Activated naive CD4-positive, alpha-beta T cell treated with anti-CD3 and anti-CD28 coated beads, Interleukin-2, amount 50 U/mL, for 16 hours (primary cell): ENCODE data around the gene CD99.
A peak's percentile ranks its signal among the peaks of the same experiment; 100 is the strongest.
"Not testable (repeated sequence)": the region's sequence is repeated elsewhere in the genome, so short reads cannot be mapped to it uniquely, and the experiment has no call there.

Source experiments
- DNase-seq: peaks from one replicate; pipeline ENCODE4 v3.0.0-alpha.2; 2020

Gene CD99

GRCh38 chrX:2700405-2701320 is 9.6 kb downstream of the CD99 start:
- no peak for DNase-seq

- DNase-seq, result no peak
These were observed 10.5 kb downstream of the CD99 start for GRCh38 chrX:2701600-2701999.

- DNase-seq, result no peak
These were observed 12.9 kb downstream of the CD99 start for GRCh38 chrX:2703991-2704369.

- DNase-seq, result no peak
These were observed 14.1 kb downstream of the CD99 start for GRCh38 chrX:2705046-2705832.

- peak; percentile 64 for DNase-seq
These were observed 16.3 kb downstream of the CD99 start for GRCh38 chrX:2707334-2707760.

- no peak for DNase-seq
These were observed 16.9 kb downstream of the CD99 start for GRCh38 chrX:2708021-2708420.

- no peak for DNase-seq
These were observed 17.6 kb downstream of the CD99 start for GRCh38 chrX:2708592-2709188.

GRCh38 chrX:2709556-2709955 is 18.5 kb downstream of the CD99 start:
- DNase-seq, result no peak

GRCh38 chrX:2710041-2710840 is 19.1 kb downstream of the CD99 start:
- DNase-seq, result peak; percentile 64

GRCh38 chrX:2711441-2711840 is 20.3 kb downstream of the CD99 start:
- DNase-seq, result no peak

- no peak for DNase-seq
These were observed 21.3 kb downstream of the CD99 start for GRCh38 chrX:2712428-2712827.

GRCh38 chrX:2712890-2713840 is 22.1 kb downstream of the CD99 start:
- DNase-seq, result no peak

- no peak for DNase-seq
These were observed 23.5 kb downstream of the CD99 start for GRCh38 chrX:2714551-2714950.

- no peak for DNase-seq
These were observed 24.0 kb downstream of the CD99 start for GRCh38 chrX:2715066-2715600.

GRCh38 chrX:2717312-2717711 is 26.2 kb downstream of the CD99 start:
- no peak for DNase-seq

- no peak for DNase-seq
These were observed 27.7 kb downstream of the CD99 start for GRCh38 chrX:2718821-2719220.

- DNase-seq, result no peak
These were observed 28.8 kb downstream of the CD99 start for GRCh38 chrX:2719774-2720447.

GRCh38 chrX:2723286-2723879 is 32.3 kb downstream of the CD99 start:
- no peak for DNase-seq

GRCh38 chrX:2727264-2727663 is 36.2 kb downstream of the CD99 start:
- not testable (repeated sequence) for DNase-seq

- no peak for DNase-seq
These were observed 41.0 kb downstream of the CD99 start for GRCh38 chrX:2732076-2732475.
